Gastroesophageal sphincter (tissue), 3 donors: ENCODE results near the gene MTREX.

Source experiments
- CTCF ChIP-seq, 4 experiments: fragments of 200-600 bp in 2 of 4; fragments of 450-650 bp in 2 of 4; sonication (generic) in 1 of 4; IDR thresholded peaks; one replicate each; pipeline ENCODE4 v1.5.1; 2017 to 2019; ENCODE audit warnings: antibody characterized with exemption in 4 of 4, mild to moderate bottlenecking in 2 of 4, moderate library complexity in 2 of 4
- EP300 ChIP-seq: sonication (generic); formaldehyde crosslinking; IDR thresholded peaks from one replicate; pipeline ENCODE4 v1.6.1; 2017; ENCODE audit warnings: antibody characterized with exemption, mild to moderate bottlenecking
- POLR2A ChIP-seq, 2 donors: fragments of 450-650 bp; IDR thresholded peaks; one replicate each; pipeline ENCODE4 v1.6.1; 2017; ENCODE audit warnings: antibody characterized with exemption in 2 of 2, mild to moderate bottlenecking in 2 of 2, moderate library complexity in 1 of 2
- POLR2AphosphoS5 ChIP-seq: sonication (generic); formaldehyde crosslinking; IDR thresholded peaks from one replicate; pipeline ENCODE4 v1.6.1; 2017; ENCODE audit warnings: antibody characterized with exemption

- TF ChIP-seq CTCF (IDR thresholded peaks at IDR 0.05) (no peak), POLR2AphosphoS5 (no peak), POLR2A (IDR thresholded peaks at IDR 0.05) (no peak), EP300 (no peak)
Measured at GRCh38 chr5:55356896-55357295, 49.1 kb downstream of the MTREX start.
